Hematopoietic multipotent progenitor cell treated with erythropoietin and hydrocortisone succinate and interleukin-3 and kit ligand, for 8 days (in vitro differentiated cells): ENCODE measurements around the gene FBXO3.

Experiments used
- DNase-seq: peaks from one replicate; pipeline ENCODE4 v3.0.0-alpha.2; 2015

The FBXO3 gene

DNA sequence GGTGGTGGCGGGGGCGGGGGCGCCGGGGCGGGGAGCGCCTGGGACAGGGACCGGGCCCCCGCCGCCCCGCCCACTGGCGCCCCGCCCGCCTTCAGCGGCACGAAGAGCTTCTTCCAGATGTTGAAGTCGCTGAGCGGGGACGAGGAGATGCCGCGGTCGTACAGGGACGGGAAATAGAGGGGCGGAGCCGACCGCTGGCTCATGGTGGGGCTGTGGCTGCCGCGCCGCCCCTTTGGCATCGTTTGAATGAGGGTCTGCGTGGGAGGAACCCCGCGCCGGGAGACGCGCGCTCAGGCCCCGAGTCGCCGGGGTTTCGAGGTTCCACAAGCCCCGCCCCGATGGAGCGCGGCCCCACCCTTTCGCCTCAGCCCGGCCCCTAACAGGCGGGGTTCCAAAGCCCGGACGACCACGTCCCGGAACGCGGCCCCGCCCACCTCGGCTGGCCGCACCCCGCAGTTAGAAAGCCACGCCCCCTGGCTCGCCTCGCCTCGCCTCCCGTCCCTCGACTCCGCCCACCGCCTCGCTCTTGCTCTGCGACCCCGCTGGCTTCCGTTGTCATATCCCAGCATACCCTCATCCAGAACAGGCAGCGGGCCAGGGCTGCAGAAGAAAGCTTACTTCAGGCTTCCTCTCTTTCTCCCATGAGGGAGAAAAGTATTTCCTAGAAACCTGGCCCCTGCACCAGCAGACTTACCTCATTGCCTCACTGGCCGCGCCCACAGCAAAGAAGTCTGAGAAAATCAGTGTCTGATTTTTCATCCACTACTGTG is 73.6 kb downstream of the FBXO3 start, which contains the start of gene C11orf91:
TSS of gene C11orf91 (minus strand) at position 325 of the 770 bp plus-strand sequence. CDS start at position 239, 86 bp downstream.
- peak; percentile 90 for DNase-seq

DNA sequence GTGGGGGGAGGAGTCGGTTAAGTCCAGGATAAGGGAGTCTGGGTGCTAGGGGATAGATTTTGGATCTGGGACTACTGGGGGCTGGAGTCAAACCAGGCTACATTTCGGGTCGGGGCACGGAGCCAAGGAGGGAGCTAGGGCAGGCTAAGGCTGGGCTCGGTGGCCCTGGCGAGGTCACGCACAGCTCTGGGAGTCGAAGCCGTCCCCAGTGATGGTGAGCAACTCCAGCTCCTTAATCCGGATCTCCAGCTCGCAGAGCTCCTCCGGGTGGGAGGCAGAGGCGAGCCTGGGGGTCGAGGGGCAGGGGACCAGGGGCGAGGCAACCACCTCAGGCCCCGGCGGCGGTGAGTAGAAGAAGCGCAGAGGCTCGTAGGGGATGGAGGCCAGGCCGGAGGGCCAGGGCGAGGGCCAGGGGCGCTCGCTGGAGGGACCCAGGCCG is 74.2 kb downstream of the FBXO3 start:
- no peak for DNase-seq

- no peak for DNase-seq
These were observed 74.7 kb downstream of the FBXO3 start for GRCh38 chr11:33699515-33700062.

DNA sequence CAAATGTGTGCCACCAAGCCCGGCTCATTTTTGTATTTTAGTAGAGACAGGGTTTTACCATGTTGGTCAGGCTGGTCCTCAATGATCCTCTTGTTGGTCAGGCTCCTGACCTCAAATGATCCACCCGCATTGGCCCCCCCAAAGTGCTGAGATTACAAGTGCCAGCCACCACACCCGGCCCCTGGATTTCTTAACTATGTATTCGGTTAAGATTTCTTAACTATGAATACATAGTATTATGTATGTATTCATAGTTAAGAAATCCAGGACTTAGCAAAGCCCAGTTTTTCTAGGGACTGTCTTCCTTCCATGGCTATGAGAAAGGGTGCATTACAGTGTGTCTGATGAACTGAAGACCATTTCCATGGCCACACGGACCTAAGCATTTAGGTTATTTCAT is 75.4 kb downstream of the FBXO3 start:
- no peak for DNase-seq

GRCh38 chr11:33697997-33698396 is 76.3 kb downstream of the FBXO3 start:
- DNase-seq, result no peak

DNA sequence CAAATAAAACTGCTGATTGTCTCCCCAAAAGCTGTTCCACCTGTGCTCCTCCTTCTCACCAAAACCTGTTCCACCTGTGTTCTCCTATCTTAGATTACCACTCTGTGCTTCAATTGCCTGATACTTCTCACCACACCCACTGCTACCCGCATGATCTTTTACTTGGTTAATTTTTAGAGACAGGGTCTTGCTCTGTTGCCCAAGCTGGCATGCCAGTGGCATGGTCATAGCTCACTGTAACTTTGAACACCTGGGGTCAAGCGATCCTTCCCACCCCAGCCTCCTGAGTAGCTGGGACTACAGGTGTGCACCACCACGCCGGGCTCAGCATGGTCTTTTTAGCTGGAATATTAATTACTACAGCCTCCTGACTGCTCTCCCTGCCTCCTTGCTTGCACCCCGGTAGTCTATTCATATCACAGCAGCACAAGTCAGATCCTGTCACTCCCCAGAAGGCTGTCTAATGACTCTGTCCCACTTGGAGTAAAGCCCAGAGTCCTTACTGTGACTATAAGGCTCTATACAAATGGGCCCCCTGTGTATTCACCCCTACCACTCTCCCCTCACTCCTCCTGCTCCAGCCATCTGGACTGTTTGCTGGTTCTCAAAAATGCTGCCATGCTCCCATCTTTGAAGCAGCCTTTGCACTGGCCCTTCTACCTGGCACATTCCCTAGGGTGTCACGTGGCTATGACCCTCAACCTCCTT is 77.2 kb downstream of the FBXO3 start:
- no peak for DNase-seq

DNA sequence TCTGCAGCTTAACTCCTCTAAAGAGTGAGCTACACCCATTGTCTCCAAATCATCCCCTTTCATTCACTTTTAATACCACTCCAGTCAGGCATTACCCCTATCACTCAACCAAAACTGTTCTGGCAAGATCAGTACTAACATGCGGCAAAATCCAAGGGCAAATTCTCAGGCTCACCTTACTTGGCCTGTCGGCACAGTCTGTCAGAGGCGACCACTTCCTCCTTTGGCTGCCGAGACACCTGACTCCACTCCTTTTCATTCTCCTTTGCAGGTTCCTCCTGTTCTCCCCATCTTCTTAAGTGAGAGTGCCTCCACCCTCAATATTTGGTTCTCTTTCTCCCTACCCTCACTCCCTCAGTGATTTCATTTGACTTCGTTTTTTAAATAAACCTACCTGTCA is 77.9 kb downstream of the FBXO3 start:
- DNase-seq, result no peak

GRCh38 chr11:33695051-33695566 is 79.2 kb downstream of the FBXO3 start:
- no peak for DNase-seq

DNA sequence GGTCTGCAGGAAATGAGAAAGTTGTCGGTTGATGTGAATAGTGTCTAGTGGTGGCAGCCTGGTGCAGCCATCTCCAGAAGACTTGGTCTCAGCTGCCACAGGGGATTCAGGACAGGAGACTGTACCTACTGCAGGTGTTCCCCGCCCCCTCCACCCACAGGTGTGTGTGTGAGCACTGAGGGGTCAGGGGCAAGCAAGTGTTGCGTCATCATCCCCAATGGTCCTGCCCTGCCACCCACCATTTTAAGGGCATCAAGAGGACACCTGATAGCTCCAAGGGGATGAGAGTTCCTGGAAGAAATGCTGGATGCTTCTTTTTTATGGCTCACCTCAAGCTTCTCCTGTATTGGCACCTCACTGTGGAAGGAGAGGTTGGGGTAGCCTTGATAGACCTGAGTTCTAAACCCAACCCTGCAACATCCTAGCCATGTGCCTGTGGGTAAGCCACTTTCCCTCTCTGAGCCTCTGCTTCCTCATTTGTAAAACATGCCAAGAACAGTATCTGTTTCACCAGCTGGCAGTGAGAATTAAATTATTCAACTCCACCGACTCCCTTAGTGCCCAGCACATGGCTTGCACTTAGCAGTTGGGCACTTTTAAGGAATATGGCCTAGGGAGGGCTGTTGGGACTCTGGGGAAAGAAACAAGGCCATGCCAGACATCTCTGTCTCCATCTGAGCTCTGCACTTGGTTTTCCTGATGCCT is 79.8 kb downstream of the FBXO3 start:
- no peak for DNase-seq

- DNase-seq, result no peak
These were observed 81.8 kb downstream of the FBXO3 start for GRCh38 chr11:33692541-33692940.

DNA sequence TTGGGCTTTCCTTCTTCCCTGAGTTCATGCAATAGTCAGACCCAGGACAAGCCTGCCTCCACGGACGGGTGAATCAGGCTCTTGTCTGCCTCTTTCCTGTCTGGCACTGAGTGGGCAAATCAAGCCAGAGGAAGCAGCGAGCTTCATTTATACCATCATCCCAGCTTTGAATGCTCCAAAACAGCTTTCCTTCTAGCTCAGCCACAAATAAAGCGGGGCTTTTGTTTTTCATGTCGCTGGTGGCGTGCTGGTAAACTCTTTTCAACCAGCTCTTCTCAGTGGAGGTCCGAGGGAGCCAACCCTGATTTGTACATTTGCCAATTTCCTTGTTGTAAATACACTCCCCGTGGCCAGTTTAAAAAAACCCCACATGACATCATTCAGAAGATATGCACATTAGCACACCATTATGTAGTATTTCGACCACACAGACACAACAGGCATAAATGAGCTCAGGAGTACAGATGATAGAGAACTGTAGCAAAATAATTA is 82.3 kb downstream of the FBXO3 start:
- no peak for DNase-seq

DNA sequence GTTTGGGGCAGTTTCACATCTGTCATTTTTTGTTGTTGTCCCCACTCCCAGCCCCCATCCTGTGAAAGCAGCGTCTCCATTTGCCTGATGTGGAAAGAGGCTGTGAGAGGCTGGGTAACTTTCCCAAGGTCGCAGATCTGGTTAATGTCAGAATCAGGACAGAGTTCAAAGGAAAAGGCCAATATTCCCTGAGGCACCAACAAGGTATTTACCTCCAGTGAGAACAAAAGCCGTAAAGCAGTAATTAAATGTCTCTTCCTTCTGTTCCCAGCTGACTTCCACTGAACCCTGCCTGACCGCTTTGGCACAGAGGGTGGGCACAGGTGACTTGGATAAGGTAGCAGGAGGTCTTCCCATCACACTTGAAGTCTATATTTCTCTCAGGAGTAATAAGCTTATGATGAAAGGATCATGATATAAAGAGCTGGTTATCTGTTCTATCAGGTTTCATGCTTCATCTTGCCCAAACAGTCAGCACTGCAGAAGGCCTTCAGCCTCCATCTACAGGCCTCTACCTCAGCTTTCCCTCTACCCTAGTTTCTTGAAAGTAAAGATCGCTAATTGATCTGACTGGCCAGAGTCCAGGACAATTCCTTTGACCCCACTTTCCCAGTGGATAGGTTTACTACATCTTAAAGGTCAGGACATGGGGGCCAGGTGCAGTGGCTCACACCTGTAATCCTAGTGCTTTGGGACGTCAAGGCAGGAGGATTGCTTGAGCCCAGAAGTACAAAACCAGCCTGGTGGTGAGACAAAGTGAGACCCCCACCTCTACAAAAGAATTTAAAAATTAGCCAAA is 83.1 kb downstream of the FBXO3 start:
- DNase-seq, result no peak
